A549 (cell line): ENCODE results near the gene EPB41L4B. TPM values are rescaled to one million over a fixed set of nuclear protein-coding genes. Genes with fewer than 3 reads are reported as not detected.

Experiments
- ATAC-seq, 2 experiments: fragments of 200-7000 bp in 1 of 2; fragments of >200 bp in 1 of 2; cut with Nextera tagmentation in 1 of 2; cut with Tn5 transposase in 1 of 2; 3 replicates each; pipeline versions ENCODE4 v1.8.0 to v1.9.1; 2018 to 2020; ENCODE audit warnings: mild to moderate bottlenecking in 1 of 2, moderate library complexity in 1 of 2
- CTCF ChIA-PET: fragments of 300-600 bp; sonication (Branson Sonifier 250); formaldehyde crosslinking; extraction: SDS; loops from one replicate; lab custom pipeline; 2021; ENCODE audit warnings: antibody characterized with exemption, inconsistent platforms; lab: Yijun Ruan, JAX
- POLR2A ChIA-PET: fragments of 350-600 bp; formaldehyde crosslinking; extraction: SDS; loops from one replicate; lab custom pipeline; 2021; ENCODE audit warnings: antibody characterized with exemption, inconsistent platforms; lab: Yijun Ruan, JAX
- DNase-seq, 2 experiments: peaks; one replicate each; pipeline versions ENCODE4 v3.0.0 to v3.0.0-alpha.2; 2011 to 2016; ENCODE audit warnings: low read depth in 1 of 2, low spot score in 1 of 2
- FAIRE-seq: peaks from 2 replicates; lab custom pipeline; 2011; peaks lifted over from hg19 to GRCh38; lab: Jason Lieb, UNC
- H3K27ac ChIP-seq, 2 experiments: fragments of >200 bp; sonication (Bioruptor Twin); formaldehyde crosslinking; 3 replicates each; pipeline ENCODE4 v1.5.1; 2016 to 2017
- H3K4me1 ChIP-seq: fragments of >200 bp; sonication (Bioruptor Twin); formaldehyde crosslinking; 3 replicates; pipeline ENCODE4 v1.6.1; 2016
- H3K4me2 ChIP-seq: fragments of >200 bp; sonication (Bioruptor Twin); formaldehyde crosslinking; 3 replicates; pipeline ENCODE4 v1.6.1; 2016
- H3K4me3 ChIP-seq: fragments of >200 bp; sonication (Bioruptor Twin); formaldehyde crosslinking; 3 replicates; pipeline ENCODE4 v1.5.1; 2016
- H3K9me3 ChIP-seq: fragments of >200 bp; sonication (Bioruptor Twin); formaldehyde crosslinking; 3 replicates; pipeline ENCODE4 v1.6.1; 2016
- BHLHE40 ChIP-seq: IDR thresholded peaks from 2 replicates; pipeline ENCODE4 v1.6.1; 2012; ENCODE audit warnings: low read depth, low read length, inconsistent platforms
- CBX8 ChIP-seq: fragments of 200-600 bp; sonication (generic); IDR thresholded peaks from 2 replicates; pipeline ENCODE4 v1.6.1; 2016
- CEBPB ChIP-seq, 2 experiments: fragments of >200 bp in 1 of 2; sonication (Bioruptor Twin) in 1 of 2; formaldehyde crosslinking in 1 of 2; IDR thresholded peaks; 2 replicates each; pipeline ENCODE4 v1.6.1; 2012 to 2016
- EHMT2 ChIP-seq: fragments of 200-600 bp; sonication (generic); IDR thresholded peaks from 2 replicates; pipeline ENCODE4 v1.6.1; 2016; ENCODE audit warnings: antibody characterized with exemption, low read depth, mild to moderate bottlenecking, moderate library complexity
- EP300 ChIP-seq, 2 experiments: fragments of >200 bp; sonication (Bioruptor Twin); formaldehyde crosslinking; IDR thresholded peaks; 2 replicates in 1 of 2; 3 replicates in 1 of 2; pipeline ENCODE4 v1.6.1; 2016 to 2017
- ESRRA ChIP-seq: fragments of 150-350 bp; IDR thresholded peaks from 2 replicates; pipeline ENCODE4 v1.6.1; 2014; ENCODE audit warnings: mild to moderate bottlenecking, low read length, borderline replicate concordance
- FOSB ChIP-seq: fragments of 250-450 bp; sonication (Bioruptor Pico); IDR thresholded peaks from 2 replicates; pipeline ENCODE4 v1.5.0; 2020; ENCODE audit warnings: mild to moderate bottlenecking, moderate library complexity
- FOSL2 ChIP-seq, 2 experiments: fragments of 450-650 bp in 1 of 2; fragments of >200 bp in 1 of 2; sonication (Bioruptor Twin) in 1 of 2; formaldehyde crosslinking; IDR thresholded peaks; 2 replicates each; pipeline versions ENCODE4 v1.5.0 to v1.6.1; 2016 to 2020; ENCODE audit warnings: mild to moderate bottlenecking in 1 of 2, moderate library complexity in 1 of 2
- FOXS1 ChIP-seq: fragments of 250-450 bp; sonication (Bioruptor Pico); IDR thresholded peaks from 2 replicates; pipeline ENCODE4 v1.5.0; 2020; ENCODE audit warnings: mild to moderate bottlenecking, moderate library complexity
- GATA3 ChIP-seq: IDR thresholded peaks from 2 replicates; pipeline ENCODE4 v1.6.1; 2012; ENCODE audit warnings: borderline replicate concordance
- HDAC2 ChIP-seq: fragments of 200-600 bp; sonication (generic); IDR thresholded peaks from 2 replicates; pipeline ENCODE4 v1.6.1; 2016
- HOXB13 ChIP-seq: fragments of 250-450 bp; sonication (Bioruptor Pico); IDR thresholded peaks from 2 replicates; pipeline ENCODE4 v1.5.0; 2020; ENCODE audit warnings: low read depth, mild to moderate bottlenecking, moderate library complexity
- HOXB5 ChIP-seq: fragments of 250-450 bp; sonication (Bioruptor Pico); IDR thresholded peaks from 2 replicates; pipeline ENCODE4 v1.5.0; 2020; ENCODE audit warnings: mild to moderate bottlenecking, moderate library complexity
- JUN ChIP-seq, 2 experiments: fragments of >200 bp; sonication (Bioruptor Twin); formaldehyde crosslinking; IDR thresholded peaks; 2 replicates in 1 of 2; 3 replicates in 1 of 2; pipeline ENCODE4 v1.6.1; 2016 to 2017
- KDM1A ChIP-seq: fragments of 200-600 bp; sonication (generic); IDR thresholded peaks from 2 replicates; pipeline ENCODE4 v1.6.1; 2016; ENCODE audit warnings: low read depth, mild to moderate bottlenecking
- MAFK ChIP-seq: fragments of 450-650 bp; IDR thresholded peaks from 2 replicates; pipeline ENCODE4 v1.6.1; 2014; ENCODE audit not compliant: partially characterized antibody
- MAX ChIP-seq: IDR thresholded peaks from 2 replicates; pipeline ENCODE4 v1.6.1; 2012
- MYC ChIP-seq: IDR thresholded peaks from 2 replicates; pipeline ENCODE4 v1.6.1; 2012; ENCODE audit warnings: mild to moderate bottlenecking, inconsistent platforms, low read length, improper control_type of control experiment, borderline replicate concordance
- NFE2L2 ChIP-seq: fragments of 150-350 bp; conservative IDR thresholded peaks from 2 replicates; pipeline ENCODE4 v1.6.1; 2014; ENCODE audit warnings: low read length
- NR3C1 ChIP-seq: fragments of >200 bp; sonication (Bioruptor Twin); formaldehyde crosslinking; IDR thresholded peaks from 3 replicates; pipeline ENCODE4 v1.6.1; 2017
- PHF8 ChIP-seq: fragments of 200-600 bp; sonication (generic); IDR thresholded peaks from 2 replicates; pipeline ENCODE4 v1.6.1; 2016; ENCODE audit warnings: low read depth, mild to moderate bottlenecking, antibody characterized with exemption, moderate library complexity, borderline replicate concordance
- POLR2A ChIP-seq: IDR thresholded peaks from 2 replicates; pipeline ENCODE4 v1.6.1; 2012; ENCODE audit warnings: mild to moderate bottlenecking, low read length
- RFX5 ChIP-seq: fragments of 450-650 bp; IDR thresholded peaks from 2 replicates; pipeline ENCODE4 v1.7.1; 2014; ENCODE audit warnings: antibody characterized with exemption, mild to moderate bottlenecking, moderate library complexity
- RNF2 ChIP-seq: fragments of 200-600 bp; sonication (generic); IDR thresholded peaks from 2 replicates; pipeline ENCODE4 v1.6.1; 2016; ENCODE audit warnings: low read depth, mild to moderate bottlenecking, antibody characterized with exemption, moderate library complexity, borderline replicate concordance
- SMC3 ChIP-seq: fragments of >200 bp; sonication (Bioruptor Twin); formaldehyde crosslinking; IDR thresholded peaks from 3 replicates; pipeline ENCODE4 v1.6.1; 2018; ENCODE audit warnings: inconsistent platforms
- ZC3H11A ChIP-seq: fragments of 450-650 bp; IDR thresholded peaks from 2 replicates; pipeline ENCODE4 v1.6.1; 2014; ENCODE audit warnings: antibody characterized with exemption, mild to moderate bottlenecking
- ZSCAN20 ChIP-seq: fragments of 250-450 bp; sonication (Bioruptor Pico); IDR thresholded peaks from 2 replicates; pipeline ENCODE4 v1.8.0; 2022; ENCODE audit warnings: mild to moderate bottlenecking, moderate library complexity
- WGBS: methylation state at CpG from one replicate; pipeline ENCODE4 v1.1.6; 2017; ENCODE audit errors: missing lambda C conversion rate; 5-methylcytosine and 5-hydroxymethylcytosine counted together
- polyA plus RNA-seq, 4 experiments: library from polyadenylated mRNA; depleted of rRNA in 3 of 4; stranded (reverse); fragments of >200 nt; fragmentation: RNase III in 1 of 4; extraction: RNeasy Plus Mini Kit Qiagen cat#74134 plus additional on column Dnase treatment in 1 of 4; gene quantifications; 2 replicates in 3 of 4; 3 replicates in 1 of 4; pipeline ENCODE4 v1.2.3, GENCODE V29; 2011 to 2017
- TF ChIP-seq, protein P1 (sequence below): IDR thresholded peaks from 2 replicates; pipeline ENCODE4 v1.6.1; 2012
- TF ChIP-seq, protein P2 (sequence below): IDR thresholded peaks from 2 replicates; pipeline ENCODE4 v1.6.1; 2012; ENCODE audit warnings: low read depth, borderline replicate concordance

The EPB41L4B gene
- polyA plus RNA-seq, 2 of the 4 experiments (the other 2 are of a cell fraction), result 7.9 to 22.0 TPM

GRCh38 chr9:109335121-109335520, 14.3 kb upstream of the EPB41L4B start:
- CTCF ChIA-PET, result no interaction called here

DNA sequence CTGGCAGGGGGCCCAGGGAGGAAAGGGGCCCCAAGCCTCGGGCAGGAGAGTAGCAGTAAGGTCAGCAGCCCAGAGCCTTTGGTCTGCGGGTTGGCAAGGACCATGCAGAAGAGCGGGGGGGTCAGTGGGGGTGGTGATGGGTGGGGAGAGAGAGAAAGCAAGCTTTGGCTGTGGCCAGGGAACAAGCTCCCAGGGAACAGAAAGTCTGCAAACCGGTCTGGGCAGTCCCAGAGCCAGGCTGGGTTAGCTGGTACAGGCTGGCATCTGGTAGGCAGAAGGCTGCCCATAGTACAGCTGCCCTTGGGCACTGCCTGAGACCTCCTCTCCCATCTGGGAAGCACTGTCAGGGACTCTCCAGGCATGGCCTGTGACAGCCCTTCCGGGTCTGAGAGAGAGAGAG, 10.5 kb upstream of the EPB41L4B start:
- CTCF ChIA-PET, result interaction anchor here (0.6 to 4.7 kb wide), 3 partner anchors 14 to 148 kb away, joined by 4 to 24 read pairs (median 4); no protein-coding TSS in a partner anchor
- DNase-seq, result no peak
- Histone ChIP-seq H3K27ac (peak overlapping the region in 1 of 2 experiments; percentile 33; a peak in 2 of 6 replicates), H3K4me2 (no peak overlapping the region), H3K9me3 (no peaks in the 10 kb centered on the region), H3K4me3 (no peak overlapping the region), H3K4me1 (peaks cover 32% of the 10 kb centered on the region)
- no peak for TF ChIP-seq FOSB (CRISPR knock-in tag)
- TF ChIP-seq FOSL2 (IDR thresholded peaks at IDR 0.05), result no peak
- TF ChIP-seq FOSL2 (CRISPR knock-in tag; IDR thresholded peaks at IDR 0.05), result no peak
- no peak for TF ChIP-seq MAFK
- no peak for TF ChIP-seq NFE2L2
- no peak for TF ChIP-seq RNF2
- no peak for TF ChIP-seq PHF8
- TF ChIP-seq CBX8, result no peak
- no peak for TF ChIP-seq BHLHE40
- TF ChIP-seq ZSCAN20 (CRISPR knock-in tag), result no peak
- no peak for TF ChIP-seq HOXB13 (CRISPR knock-in tag)
- peak; percentile 16 to 28; a peak in 1 of 6 replicates for ATAC-seq
- POLR2A ChIA-PET, result interaction anchor here (0.6 kb wide), 1 partner anchor 263 kb away, joined by 4 read pairs; no protein-coding TSS in a partner anchor
- WGBS, result 71% methylated on average over 5 of the region's 5 CpGs
- FAIRE-seq, result no peak

More at GRCh38 chr9:109335121-109335520, 14.3 kb upstream of the EPB41L4B start:
- no peaks in the 10 kb centered on the region for H3K4me1 ChIP-seq
- H3K9me3 ChIP-seq, result no peaks in the 10 kb centered on the region
- no peak overlapping the region for H3K4me3 ChIP-seq
- no peak overlapping the region for H3K27ac ChIP-seq
- H3K4me2 ChIP-seq, result no peak overlapping the region
- 83% methylated on average over 7 of the region's 7 CpGs for WGBS
- no peak for FAIRE-seq
- TF ChIP-seq JUN (IDR thresholded peaks at IDR 0.05) (no peak), RFX5 (no peak), MAFK (no peak), FOXS1 (CRISPR knock-in tag) (no peak), ZC3H11A (no peak), GATA3 (no peak), HDAC2 (no peak), POLR2A (no peak), MAX (no peak)
- TF ChIP-seq, protein P1, sequence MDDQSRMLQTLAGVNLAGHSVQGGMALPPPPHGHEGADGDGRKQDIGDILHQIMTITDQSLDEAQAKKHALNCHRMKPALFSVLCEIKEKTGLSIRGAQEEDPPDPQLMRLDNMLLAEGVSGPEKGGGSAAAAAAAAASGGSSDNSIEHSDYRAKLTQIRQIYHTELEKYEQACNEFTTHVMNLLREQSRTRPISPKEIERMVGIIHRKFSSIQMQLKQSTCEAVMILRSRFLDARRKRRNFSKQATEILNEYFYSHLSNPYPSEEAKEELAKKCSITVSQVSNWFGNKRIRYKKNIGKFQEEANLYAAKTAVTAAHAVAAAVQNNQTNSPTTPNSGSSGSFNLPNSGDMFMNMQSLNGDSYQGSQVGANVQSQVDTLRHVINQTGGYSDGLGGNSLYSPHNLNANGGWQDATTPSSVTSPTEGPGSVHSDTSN, result no peak
- TF ChIP-seq, protein P2, sequence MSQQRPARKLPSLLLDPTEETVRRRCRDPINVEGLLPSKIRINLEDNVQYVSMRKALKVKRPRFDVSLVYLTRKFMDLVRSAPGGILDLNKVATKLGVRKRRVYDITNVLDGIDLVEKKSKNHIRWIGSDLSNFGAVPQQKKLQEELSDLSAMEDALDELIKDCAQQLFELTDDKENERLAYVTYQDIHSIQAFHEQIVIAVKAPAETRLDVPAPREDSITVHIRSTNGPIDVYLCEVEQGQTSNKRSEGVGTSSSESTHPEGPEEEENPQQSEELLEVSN, result no peak
- POLR2A ChIA-PET, result no interaction called here
- DNase-seq, result no peak
- no peak for ATAC-seq

GRCh38 chr9:109329638-109330258, 8.9 kb upstream of the EPB41L4B start:
- Histone ChIP-seq H3K27ac (peak overlapping the region; percentile 78 to 80), H3K9me3 (no peaks in the 10 kb centered on the region), H3K4me1 (peaks cover 33% of the 10 kb centered on the region), H3K4me2 (peak overlapping the region; percentile 54)
- 78% methylated on average over 11 of the region's 11 CpGs for WGBS
- POLR2A ChIA-PET, result interaction anchor here (0.6 to 0.9 kb wide), 2 partner anchors 13 to 43 kb away, joined by 3 to 4 read pairs; no protein-coding TSS in a partner anchor
- ATAC-seq (peak; percentile 9 to 25; a peak in 3 of 6 replicates), DNase-seq (no peak), FAIRE-seq (no peak)
- TF ChIP-seq BHLHE40 (no peak), HOXB5 (no peak), ESRRA (no peak), FOSB (CRISPR knock-in tag) (no peak), EHMT2 (no peak), HDAC2 (no peak), CBX8 (no peak), CEBPB (IDR thresholded peaks at IDR 0.05) (no peak), FOSL2 (IDR thresholded peaks at IDR 0.05) (no peak), FOSL2 (CRISPR knock-in tag; IDR thresholded peaks at IDR 0.05) (no peak), KDM1A (no peak), ZC3H11A (no peak), SMC3 (no peak), NR3C1 (no peak), EP300 (IDR thresholded peaks at IDR 0.05) (no peak), MYC (no peak)
- TF ChIP-seq, protein P2, result no peak
- TF ChIP-seq, all 56 proteins: peak for 0
- H3K4me3 ChIP-seq, result no peak overlapping the region
- CTCF ChIA-PET, result interaction anchor here (0.9 to 4.7 kb wide), 8 partner anchors 8 to 146 kb away, joined by 3 to 24 read pairs (median 4); no protein-coding TSS in a partner anchor
